NCI-H2171 treated with DMSO at 0.1 percent for 48 hours (cell line): ENCODE measurements around the gene ARMH3.
A peak's percentile ranks its signal among the peaks of the same experiment; 100 is the strongest.

Experiments
- DNase-seq: peaks from one replicate; lab custom pipeline; 2025; lab: John Stamatoyannopoulos, UW

ARMH3 gene

DNA sequence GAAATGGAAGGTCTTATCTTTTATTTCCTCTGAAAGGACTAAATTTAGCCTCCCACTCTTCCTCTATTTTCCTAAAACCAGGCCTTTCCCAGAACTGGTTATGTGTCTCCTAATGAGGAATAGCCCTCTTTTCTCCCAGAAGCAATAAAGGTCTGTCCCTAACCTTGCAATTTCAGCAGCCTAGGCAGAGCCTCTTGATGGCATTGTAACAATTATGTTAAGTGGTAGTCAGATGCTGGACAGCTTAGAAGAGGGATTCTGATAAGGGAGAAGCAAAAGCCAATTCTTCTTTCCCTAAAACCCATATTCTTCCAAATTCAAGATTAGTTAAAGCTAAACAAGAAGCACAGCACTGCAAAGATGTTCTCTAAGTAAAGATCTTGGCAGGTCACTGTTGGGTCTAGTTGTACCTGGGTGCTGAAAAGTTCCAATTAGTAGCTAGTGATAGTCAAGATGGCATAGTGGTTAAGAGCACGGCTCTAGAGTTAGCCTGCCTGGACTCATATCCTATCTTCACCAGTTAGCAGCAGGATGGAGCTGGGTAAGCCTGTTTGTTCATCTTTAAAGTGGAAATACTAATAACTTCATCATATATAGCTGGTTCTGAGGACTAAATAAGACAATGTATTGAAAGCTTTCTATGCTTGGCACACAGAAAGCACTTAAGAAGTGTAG is 198.0 kb downstream of the ARMH3 start:
- DNase-seq, result no peak

DNA sequence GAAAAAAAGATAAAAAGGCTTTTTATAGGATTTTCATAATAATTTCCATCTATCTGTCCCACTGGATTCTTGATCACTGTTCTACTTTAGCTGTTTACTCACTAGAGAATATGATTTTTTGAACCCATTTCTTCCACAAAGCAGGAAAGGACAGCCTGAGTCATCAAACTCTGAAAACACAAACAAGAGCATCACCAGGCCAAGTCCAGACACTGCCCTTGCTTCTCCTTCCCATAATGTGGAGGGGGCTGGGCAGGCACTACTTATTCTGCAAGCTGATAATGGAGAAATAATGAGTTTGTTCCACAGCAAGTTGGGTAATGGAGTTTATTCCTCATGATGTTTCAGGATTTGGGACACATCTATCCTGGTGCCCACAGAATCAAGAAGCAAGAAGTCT is 199.3 kb downstream of the ARMH3 start:
- DNase-seq, result no peak

DNA sequence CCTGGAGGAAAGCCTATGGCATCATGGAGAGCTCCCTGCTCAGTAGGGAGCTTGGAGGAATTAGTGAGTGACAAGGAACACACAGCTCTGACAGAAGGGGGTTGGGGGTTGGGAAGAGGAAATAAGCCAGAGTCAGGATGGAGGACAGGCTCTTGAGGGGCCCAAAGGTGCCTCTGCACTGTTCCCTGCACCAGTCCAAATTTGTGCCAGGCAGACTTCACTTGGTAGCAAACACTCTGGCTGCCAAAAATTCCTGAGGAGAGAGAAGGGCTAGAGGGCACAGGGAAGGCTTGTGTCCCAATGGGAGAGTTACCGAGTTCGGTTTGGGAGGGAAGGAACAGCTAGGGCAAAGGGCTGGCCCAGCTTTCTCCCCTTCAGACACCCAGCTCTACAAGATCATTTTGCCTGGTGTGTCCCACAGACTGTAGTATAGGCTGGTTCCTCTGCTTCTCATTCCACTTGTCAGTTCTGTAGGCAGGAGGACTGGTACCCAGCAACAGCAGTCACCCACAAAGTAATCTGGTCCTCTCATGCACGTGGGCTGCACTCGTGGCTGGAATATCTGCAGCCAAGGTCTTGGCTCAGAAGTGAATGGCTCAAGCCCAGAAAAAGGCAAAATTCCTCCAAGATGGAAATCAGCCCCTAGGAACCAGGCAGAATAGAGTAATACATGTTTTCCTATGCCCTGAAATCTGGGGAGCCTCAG is 204.4 kb downstream of the ARMH3 start:
- no peak for DNase-seq

DNA sequence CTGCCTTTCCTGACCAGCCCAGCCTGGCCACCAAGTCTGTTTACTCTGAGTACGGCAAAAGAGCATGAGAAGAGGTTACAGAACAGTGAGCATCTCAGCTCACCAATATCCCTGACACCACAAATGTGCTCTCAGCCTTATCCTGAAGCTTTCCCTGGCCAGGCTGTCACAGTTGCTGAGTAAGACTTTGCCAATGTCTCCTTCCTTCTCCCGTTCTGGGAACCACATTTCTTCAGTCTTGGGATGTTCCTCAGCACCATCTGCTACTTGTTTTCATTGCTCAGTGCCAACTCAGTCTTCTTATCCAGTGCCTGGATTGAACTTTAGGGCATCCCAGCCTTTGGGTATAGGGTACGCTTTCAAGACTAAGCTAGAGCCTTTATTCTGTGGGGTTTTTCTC is 205.2 kb downstream of the ARMH3 start:
- DNase-seq, result no peak

DNA sequence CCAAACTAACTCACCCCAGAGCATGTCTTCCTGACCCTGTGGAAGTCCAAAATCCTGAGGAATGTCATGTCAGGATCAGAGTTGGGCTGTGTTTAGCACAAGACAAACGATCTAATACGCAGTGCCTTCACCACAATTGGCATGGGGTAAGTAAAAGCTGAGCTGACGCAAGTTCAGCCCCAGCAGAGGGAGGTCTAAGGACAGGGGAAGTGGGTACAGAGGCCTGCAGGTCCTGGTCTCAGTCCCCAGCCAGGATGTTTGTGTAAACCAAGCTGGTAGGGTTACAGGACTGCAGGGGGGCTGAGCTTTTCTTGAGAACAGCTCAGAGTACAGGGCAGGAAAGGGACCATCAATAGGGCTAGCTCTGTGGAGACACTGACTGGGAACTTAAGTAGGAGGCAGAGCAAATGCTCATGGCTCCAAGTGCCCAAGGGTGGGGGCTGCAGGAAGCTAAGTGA is 207.1 kb downstream of the ARMH3 start:
- no peak for DNase-seq

DNA sequence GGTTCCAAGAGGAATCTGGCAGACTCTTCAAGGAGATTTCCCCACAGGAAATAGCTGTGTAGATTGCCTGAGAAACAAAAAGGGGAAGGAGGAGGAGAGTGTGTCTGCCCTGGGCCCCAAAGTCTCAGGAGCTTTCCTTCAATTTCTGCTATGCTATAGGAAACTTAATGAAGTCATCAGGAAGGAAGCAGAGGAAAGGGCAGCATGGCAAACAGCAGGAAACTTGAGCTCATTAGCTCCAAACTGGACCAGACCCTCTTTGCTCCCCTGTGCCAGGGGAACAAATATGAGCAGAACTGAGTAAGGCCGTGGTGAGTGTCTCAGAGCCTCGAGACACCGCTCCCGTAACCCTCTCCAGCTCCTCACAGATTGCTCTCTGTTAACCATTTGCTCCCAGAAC is 207.6 kb downstream of the ARMH3 start:
- DNase-seq, result no peak

DNA sequence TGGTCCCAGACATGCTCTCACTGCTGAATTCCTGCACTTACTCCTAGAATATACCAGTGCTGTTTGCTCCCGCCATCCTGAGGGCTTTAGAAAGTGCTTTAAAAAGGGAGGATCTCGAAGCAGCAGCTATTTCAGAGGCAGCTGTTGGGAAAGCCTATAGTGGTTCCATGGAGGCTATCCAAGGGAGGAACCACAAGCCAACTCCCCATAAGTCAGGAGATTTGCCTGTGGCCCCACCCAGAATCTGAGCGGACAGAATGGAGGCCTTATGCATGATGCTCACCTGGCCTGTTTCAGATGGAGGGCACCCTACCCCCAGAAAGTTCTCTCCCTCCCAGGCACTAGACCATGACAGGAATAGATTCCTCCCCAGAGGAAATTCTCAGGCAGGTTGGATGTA is 210.1 kb downstream of the ARMH3 start:
- peak; percentile 82 for DNase-seq

DNA sequence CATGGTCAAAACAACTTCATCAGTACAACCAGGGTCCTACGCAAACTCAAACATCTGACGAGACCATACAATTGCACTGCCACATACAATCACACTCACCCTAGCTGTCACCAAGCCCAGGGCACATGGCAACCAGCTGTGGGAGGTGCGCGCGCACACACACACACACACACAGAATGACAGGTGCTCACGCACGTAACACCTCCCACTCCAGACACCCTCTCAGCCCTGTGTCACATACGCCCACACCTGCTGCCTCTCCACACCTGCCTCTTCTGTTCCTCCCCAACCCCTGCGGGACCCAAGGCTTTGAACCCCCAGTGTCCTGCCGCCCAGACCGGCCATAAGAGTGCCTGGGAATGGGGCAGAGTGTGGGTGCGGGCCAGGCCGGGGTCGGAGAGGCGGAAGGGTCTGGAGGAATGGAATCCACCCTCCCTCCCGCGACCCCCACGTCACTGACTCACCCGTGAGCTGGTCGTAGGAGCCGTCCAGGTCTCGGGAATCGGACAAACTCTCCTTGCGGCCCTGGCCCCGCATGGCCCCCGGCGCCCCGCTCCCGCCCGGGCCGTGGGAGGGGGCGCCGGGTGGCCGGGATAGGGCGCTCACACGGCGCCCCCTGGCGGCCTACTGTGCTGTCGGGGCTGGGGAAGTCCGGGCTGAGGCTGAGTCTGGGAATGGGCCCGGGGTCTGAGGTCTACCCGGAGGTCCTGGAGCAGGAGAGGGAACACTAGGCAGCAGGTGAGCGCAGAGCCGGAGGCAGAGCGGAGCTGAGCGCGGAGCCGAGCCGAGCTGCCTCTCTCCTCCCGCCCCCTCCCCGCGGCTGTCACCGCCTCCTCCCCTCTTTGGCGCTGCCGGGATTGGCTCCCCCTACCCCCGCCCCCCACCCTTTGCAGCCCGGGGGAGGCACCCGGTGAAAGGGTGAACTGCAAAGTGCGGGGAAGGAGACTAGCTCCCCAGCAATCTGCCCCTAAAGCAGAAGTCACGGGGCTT is 212.6 kb downstream of the ARMH3 start, which contains the start of gene KCNIP2:
Gene KCNIP2 (minus strand): TSS at position 769 of the 990 bp plus-strand sequence. CDS start 232 bp downstream, at position 537.
- no peak for DNase-seq

DNA sequence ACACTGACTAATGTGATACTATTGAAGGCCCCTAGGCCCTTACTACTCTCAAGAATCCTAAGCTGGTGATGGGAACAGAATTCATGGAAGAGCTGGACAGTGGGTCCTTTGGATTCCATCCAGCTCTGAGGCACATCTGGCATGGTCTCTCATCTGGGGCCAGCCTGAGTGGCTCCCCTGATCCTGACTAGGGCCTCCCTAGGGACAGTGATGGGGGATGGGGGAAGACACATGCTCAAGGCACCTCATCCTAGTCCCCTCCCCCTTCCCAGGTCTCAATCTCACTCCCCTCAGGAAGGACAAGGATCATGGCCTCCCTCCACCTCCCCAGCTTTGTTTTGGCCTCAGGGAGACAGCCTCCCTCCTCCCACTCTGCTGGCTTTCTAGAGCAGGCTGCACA is 214.1 kb downstream of the ARMH3 start:
- DNase-seq, result no peak

DNA sequence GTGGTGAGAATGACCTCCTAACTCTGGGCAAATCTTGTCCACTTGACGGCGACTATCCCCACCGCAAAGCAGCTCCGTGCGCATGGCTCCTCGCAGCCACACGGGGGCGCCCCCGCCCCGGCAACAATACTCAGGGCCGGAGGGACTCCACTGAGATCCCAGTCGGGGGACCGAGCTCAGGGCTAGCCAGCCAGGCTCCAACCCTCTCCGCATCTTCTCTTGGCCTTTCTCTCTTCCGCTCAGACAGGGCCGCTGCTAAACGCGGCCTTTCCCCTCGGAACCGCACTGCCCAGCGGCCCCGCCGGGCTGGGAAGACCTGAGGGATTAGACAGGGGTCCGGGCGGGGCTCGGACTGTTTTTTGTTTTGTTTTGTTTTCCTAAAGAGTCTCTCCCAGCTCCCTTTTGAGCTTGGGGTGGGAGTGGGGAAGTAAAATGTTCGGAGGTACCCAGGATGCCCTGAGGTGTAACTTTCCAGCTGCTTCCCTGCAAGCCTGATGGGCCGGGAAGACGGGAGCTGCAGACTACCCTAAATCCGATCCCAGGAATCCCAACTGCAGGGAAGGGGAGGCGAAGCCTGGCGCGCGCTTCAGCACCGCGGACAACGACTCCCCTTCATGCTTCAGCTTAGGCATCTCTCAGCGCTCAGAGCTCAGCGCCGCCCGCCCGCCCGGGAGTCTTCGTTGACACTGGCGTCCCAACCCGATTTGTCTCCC is 215.1 kb downstream of the ARMH3 start:
- DNase-seq, result peak; percentile 58

DNA sequence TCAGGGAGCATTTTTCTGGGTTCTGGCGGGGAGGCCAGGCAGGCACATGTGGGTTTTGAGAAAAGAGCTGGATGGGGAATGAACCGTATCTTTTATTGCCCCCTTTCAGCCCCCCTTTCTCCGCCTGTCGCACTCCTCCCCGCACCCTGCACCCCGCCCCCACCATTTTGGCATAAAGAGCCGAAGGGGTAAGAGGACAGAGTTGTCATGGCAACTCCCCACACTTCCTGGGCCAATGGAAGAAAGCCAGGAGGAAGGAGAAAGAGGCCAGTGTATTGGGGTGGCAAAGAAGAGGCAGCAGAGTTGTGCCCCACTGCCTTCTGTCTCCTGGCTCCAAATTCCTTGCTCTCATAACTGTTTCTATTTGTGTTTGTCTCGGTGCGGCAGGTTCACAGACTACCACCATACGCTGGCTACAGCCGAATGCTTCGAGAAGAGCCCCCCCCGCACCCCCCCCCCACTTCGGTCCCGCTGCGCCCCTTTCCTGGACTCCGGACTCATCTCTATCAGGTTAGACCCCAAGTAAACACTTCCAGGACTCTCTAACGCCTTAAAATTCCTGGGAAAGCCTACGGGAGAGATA is 215.8 kb downstream of the ARMH3 start:
- peak; percentile 37 for DNase-seq

DNA sequence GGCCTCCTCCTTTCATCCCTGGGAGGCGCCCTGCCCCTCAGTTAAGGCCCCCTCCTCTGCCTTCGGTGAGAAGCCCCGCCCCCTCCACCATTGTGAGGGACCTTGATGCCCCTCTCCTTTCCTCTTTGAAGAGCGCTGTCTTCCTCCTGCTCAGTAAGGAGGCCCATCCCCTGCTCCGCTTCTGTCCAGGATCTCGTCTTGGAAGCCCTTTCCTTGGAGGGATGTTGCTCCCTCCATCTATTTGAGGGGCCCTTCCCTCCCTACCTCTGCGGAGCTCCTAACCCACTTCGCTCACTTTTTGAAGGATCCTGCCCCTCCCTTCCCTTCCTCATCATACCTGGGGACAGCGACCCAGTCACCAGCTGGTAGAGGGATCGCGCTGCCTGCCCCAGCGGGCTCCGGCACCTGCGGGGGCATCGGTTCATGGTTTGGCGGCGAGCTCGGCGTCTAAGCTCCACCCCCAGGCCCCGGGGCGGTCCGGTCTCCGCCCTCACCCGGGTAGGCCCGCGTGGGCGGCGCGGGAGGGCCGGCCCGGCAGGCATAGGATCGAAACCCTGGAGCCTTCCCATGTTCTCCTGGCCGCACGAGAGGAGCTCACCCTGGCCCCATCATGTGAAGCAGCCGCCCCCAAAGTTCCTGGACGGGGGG is 216.4 kb downstream of the ARMH3 start:
- peak; percentile 30 for DNase-seq

DNA sequence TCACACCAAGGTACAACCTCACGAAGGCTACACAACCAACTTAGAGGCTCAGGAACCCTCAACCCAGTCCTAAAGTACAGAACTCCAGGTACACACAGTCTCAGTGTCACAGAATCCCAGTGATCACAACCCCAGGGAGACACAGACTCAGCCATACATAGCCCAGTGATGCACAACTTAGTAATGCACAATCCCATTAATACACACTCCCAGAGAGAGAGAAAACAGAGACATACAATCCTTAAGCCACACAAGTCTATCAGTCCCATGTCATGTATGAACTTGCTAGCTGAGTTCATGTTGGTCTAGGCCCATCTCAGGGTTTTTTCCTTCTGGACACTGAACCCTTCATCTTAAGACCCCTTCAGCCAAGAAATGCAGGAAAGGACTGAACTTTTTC is 217.0 kb downstream of the ARMH3 start:
- no peak for DNase-seq

DNA sequence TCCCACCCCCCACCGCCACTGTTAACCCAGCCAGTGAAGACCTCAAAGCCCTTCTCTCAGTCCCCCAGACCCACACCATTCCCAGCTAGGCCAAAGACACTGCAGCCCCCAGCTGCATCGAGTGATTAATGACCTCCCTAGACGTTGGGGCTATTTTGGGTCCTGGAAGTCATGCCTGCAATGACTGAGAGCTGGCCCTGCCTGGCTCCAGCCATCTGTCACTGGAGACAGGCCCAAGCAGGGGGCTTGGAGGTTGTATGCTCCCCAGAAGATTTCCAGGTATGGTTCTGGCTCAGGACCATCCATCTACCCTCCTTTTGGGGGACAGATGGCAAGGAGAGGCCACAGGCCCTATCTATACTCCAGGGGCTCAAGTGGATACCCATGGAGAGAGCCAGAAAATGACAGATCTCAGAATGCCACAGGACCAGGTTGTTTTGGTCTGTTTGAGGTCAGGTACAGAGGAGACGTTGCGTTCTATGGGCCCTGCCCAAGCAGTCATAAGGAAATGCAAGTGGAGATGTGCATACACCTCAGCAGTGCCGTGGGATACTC is 217.5 kb downstream of the ARMH3 start:
- DNase-seq, result no peak

DNA sequence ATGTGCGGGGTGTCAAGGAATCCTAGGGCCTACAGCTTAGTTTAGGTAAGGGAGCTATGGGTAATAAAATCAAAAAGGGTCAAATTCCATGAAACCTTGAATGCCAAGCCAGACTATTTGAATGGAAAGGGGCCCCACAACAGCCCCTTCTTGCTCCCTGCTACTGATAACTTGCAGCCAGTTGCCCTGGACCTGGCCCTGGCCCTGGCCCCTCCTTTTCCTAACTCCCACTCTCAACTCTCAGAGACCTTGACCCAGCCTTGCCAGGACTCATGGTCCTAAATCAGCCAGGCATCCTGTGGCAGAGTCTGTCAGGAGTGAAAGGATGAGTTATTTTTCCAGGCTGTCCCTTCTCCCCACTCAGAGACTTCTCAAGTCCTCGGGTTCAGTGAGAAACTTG is 218.2 kb downstream of the ARMH3 start:
- DNase-seq, result no peak

DNA sequence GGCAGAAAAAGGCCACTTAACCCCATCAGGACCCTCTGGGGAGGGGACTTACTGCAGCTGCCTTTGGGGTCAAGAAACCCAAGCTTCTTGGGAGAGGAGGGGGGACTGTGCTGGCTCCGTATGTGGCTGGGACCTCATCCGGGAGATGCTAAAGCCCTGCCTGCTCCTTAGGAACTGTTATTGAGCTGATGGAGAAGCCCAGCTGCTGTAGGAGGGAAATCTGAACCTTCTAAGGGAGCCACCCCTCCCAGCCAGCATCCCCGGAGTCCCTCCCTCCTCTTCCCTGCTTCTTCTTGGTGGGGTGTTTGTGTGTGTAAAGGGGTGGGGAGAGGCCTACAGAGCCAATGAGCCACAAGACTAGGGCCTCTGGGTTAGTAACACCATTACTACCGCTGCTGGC is 220.6 kb downstream of the ARMH3 start:
- DNase-seq, result peak; percentile 10

DNA sequence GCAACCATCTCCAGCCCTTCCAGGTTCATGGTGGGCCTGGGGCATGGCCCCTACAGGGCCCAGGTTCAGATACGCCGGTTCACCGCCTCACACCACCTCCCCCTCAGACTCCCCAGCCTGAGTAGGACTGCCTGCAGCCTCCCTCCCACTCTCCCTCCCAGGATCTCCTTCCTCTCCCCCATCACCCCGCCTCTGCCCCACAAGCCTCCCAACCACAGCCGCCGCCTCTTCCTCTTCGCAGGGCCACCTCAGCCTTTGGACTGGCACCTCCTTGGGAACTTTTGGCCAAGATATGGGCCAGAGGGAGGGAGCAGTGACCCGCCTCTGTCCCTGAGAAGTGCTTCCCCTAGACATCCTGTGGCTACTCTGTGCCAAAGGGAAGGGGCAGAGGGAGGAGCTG is 221.6 kb downstream of the ARMH3 start:
- no peak for DNase-seq

DNA sequence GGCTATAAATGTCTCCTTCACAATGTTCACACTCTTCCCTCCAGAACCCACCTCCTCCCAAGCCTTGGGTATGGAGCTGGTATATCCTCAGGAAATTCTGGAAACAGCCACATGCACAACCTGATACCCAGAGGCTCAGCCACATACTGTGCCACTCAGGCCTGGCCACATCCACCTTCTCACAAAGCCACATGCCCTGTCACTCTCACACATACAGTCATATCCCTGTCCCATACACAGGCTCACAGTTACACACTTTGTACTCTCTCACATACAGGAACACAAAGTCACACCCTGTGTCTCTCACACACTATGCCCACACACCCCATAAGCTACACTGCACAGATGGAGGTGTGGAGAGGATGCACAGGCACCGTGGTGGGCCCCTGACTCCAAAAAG is 222.5 kb downstream of the ARMH3 start:
- DNase-seq, result no peak

DNA sequence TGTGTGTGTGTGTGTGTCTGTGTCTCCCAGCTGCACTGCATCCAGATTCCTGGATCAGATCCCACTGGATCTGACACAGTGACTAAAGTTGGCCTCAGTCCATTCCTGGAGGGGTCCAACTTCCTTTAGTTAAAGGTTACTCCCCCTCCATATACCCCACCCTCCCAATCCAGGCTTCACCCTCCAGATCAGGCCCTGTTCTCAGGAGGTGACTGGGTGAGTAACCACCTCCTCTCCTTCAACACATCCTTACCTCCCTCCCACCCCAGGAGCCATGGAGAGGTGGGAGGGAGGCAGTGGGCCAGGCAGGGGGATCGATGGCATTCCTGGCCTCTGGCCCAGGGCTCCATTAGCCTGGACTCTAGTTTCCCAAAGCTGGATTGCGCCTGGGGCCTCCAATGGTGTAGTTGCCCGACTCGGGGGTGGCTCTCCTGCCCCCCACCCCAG is 223.6 kb downstream of the ARMH3 start:
- DNase-seq, result no peak

DNA sequence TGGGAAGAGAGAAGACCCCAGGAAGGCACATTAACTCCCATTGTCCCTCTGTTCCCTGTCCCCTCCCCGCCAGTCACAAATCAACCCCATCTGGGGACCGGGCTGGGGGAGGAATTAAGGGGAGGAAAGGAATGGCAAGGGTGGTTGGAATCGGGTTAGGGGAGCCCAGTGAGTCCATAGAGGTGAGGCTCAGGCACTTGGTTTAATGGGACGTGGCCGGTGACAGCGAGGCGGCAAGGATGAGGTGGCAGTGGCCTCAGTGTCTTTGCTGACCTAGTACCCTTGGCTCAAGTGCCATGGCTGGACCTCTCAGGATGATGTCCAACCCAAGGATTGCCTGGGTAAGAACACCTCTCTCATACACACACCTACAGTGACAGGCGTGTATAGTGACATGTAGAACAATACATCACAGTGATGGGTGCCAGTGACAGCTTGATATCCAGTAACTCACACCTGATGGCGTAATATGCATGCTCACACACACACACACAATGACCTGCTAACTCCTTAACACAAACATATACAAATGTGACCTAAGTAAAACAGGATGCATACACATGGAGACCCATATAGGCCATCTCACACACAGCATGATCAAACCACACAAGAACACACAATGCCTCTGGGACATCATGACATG is 224.7 kb downstream of the ARMH3 start:
- no peak for DNase-seq
